ENCODE data around the gene TNRC18.

TNRC18 gene

GRCh38 chr7:5339955-5340354, 83.7 kb downstream of the TNRC18 start:
- Mint-ChIP-seq H3K36me3 (ENCODE audit: low read depth) (peaks cover 96% of the 10 kb centered on the region), H3K27ac (no peak overlapping the region), H3K27me3 (ENCODE audit: low read depth) (no peaks in the 10 kb centered on the region), H3K4me1 (no peaks in the 10 kb centered on the region), H3K4me3 (no peak overlapping the region), H3K9me3 (peaks cover 63% of the 10 kb centered on the region)
- no peak for TF ChIP-seq CTCF (IDR thresholded peaks at IDR 0.05; ENCODE audit: unreplicated experiment in 3 of 3)

GRCh38 chr7:5337047-5337446, 86.6 kb downstream of the TNRC18 start:
- H3K27me3 Mint-ChIP-seq (ENCODE audit: low read depth), result no peaks in the 10 kb centered on the region
- H3K4me3 Mint-ChIP-seq, result no peak overlapping the region
- no peak for TF ChIP-seq CTCF (IDR thresholded peaks at IDR 0.05; ENCODE audit: unreplicated experiment in 3 of 3)
- H3K9me3 Mint-ChIP-seq, result peaks cover 41% of the 10 kb centered on the region
- peaks cover 86% of the 10 kb centered on the region for H3K36me3 Mint-ChIP-seq (ENCODE audit: low read depth)
- H3K4me1 Mint-ChIP-seq, result no peaks in the 10 kb centered on the region
- no peak overlapping the region for H3K27ac Mint-ChIP-seq

DNA sequence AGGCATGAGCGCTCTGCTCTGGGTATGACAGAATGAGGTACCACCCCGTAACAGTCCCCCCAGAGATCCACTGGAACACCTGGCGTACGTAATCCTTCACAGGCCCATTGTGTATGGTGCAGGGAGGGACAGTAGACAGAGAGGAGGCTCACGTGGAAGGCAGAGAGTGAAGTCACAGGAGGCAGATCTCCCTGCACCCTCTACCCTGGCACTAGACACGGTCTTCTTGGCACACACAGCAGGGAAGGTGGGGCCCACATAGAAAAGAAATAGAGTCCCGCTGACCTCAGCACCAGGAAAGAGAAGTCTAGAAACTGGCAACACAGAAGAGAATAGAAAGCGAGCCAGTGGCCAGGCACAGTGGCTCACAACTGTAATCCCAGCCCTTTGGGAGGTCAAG, 89.0 kb downstream of the TNRC18 start:
- Mint-ChIP-seq H3K9me3 (peaks cover 26% of the 10 kb centered on the region), H3K27ac (no peak overlapping the region), H3K4me1 (no peaks in the 10 kb centered on the region), H3K27me3 (ENCODE audit: low read depth) (no peaks in the 10 kb centered on the region), H3K36me3 (ENCODE audit: low read depth) (peaks cover 80% of the 10 kb centered on the region), H3K4me3 (no peak overlapping the region)
- no peak for TF ChIP-seq CTCF (IDR thresholded peaks at IDR 0.05; ENCODE audit: unreplicated experiment in 3 of 3)

DNA sequence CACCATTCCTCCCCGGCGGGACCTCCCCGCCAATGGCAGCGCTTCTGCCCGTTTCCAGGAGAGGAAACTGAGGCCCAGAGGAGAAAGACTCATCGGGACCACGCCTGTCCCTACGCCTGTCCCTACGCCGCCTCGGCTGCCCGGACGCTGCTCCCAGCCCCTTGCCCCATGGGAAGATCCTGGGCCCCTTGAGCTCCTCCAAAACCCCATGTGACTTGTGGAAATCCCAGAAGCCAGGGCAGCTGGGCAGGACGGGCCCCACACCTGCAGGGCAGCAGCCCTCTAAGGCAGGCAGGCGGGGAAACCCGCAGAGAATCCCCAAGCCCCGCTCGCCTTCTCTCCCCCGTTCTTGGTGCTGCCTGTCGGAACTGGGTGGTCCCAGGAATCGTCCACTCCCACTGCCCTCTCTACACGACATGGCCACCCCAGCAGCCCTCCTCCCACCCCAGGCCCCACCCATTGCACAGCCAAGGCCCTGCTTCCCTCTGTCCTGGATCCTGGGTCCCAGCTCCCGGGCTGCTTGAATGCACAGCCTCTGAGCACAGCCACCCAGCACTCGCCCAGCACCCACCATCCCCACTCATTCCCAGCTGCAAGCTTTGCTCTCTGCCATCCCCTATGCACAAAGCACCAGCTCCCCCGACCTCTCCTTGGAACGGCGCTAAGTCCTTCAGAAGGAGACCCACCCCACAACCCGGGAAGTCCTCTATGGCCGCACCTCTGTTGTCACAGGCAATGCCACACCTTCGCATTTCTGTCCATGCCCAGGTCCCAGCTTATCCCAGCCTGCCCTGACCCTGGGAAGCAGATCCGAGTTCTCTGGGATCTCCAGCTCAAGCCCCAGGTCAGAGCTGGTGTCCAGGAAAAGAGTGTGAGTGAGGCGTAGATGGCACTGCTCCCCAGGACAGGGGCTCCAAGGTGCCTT, 90.3 kb downstream of the TNRC18 start:
- TF ChIP-seq CTCF (IDR thresholded peaks at IDR 0.05; ENCODE audit: unreplicated experiment in 3 of 3), result no peak
- H3K9me3 Mint-ChIP-seq, result peaks cover 23% of the 10 kb centered on the region
- no peaks in the 10 kb centered on the region for H3K27me3 Mint-ChIP-seq (ENCODE audit: low read depth)
- H3K4me3 Mint-ChIP-seq, result no peak overlapping the region
- H3K4me1 Mint-ChIP-seq, result no peaks in the 10 kb centered on the region
- no peak overlapping the region for H3K27ac Mint-ChIP-seq
- H3K36me3 Mint-ChIP-seq (ENCODE audit: low read depth), result peaks cover 75% of the 10 kb centered on the region

GRCh38 chr7:5332579-5332978, 91.1 kb downstream of the TNRC18 start:
- no peak overlapping the region for H3K4me3 Mint-ChIP-seq
- H3K9me3 Mint-ChIP-seq, result peaks cover 19% of the 10 kb centered on the region
- H3K4me1 Mint-ChIP-seq, result no peaks in the 10 kb centered on the region
- peaks cover 69% of the 10 kb centered on the region for H3K36me3 Mint-ChIP-seq (ENCODE audit: low read depth)
- no peaks in the 10 kb centered on the region for H3K27me3 Mint-ChIP-seq (ENCODE audit: low read depth)
- no peak overlapping the region for H3K27ac Mint-ChIP-seq
- TF ChIP-seq CTCF (IDR thresholded peaks at IDR 0.05; ENCODE audit: unreplicated experiment in 3 of 3), result no peak

GRCh38 chr7:5330288-5330687, 93.3 kb downstream of the TNRC18 start:
- H3K9me3 Mint-ChIP-seq, result no peaks in the 10 kb centered on the region
- no peak overlapping the region for H3K4me3 Mint-ChIP-seq
- peaks cover 65% of the 10 kb centered on the region for H3K36me3 Mint-ChIP-seq (ENCODE audit: low read depth)
- no peak for TF ChIP-seq CTCF (IDR thresholded peaks at IDR 0.05; ENCODE audit: unreplicated experiment in 3 of 3)
- no peak overlapping the region for H3K27ac Mint-ChIP-seq
- H3K4me1 Mint-ChIP-seq, result no peaks in the 10 kb centered on the region
- H3K27me3 Mint-ChIP-seq (ENCODE audit: low read depth), result no peaks in the 10 kb centered on the region

Data from nephron (organoid).